Stimulated activated CD4-positive, alpha-beta T cell treated with anti-CD3 and anti-CD28 coated beads, Interleukin-1b, Interleukin-23, amount 100 ng/mL, for 48 hours (primary cell): Measurements from ENCODE around the gene QKI.
"Not testable (repeated sequence)": the region's sequence is repeated elsewhere in the genome, so short reads cannot be mapped to it uniquely, and the experiment has no call there.

Experiments used
- DNase-seq: peaks from one replicate; pipeline ENCODE4 v3.0.0-alpha.2; 2020

The QKI gene

DNA sequence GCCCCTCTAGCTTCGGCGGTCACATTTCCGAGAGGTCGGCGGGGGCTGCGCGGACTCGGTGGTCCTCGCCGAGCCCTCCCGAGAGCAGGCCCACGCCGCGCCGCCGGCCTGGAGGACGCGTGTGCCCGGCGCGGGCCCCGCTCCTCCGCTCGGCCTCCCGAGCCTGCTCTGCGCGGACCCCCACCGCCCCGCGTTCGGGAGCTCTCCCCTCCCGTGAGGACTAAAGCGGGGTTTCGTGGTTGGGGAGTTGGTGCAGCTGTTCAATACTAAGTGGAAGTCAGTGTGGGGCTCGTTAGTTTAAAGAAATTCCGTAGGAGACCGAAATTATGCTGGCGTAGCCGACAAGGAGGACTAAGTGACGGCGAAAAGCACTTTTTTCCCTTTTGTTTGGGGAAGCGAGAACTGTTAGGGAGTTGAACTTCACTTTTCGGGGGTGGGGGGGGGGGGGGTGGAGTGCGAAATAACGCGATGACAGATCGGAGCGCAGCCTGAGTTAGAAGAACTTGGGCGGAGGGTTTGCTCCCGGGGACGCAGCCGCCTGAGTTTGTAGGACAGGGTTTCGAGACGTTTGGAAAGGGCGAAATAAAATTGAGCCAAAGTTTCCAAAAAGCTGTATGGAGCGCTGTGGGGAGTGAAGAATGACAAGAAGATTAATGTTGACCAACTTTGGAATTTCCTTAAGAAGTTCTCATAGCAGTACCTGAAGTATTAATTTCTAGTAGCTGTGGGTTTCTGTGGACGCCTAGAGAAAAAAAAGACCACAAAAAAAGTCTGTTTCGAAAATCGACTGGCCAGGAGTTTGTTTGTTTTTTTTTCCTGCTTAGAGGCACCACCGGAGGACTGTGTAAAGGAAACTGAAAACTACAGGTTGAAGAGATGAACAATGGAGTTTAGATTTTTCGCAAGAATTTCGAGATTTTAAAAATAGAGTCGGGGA is 1.4 kb downstream of the QKI start:
- DNase-seq, result peak; percentile 22

- no peak for DNase-seq
Observed at GRCh38 chr6:163416557-163417253, 2.2 kb downstream of the QKI start.

DNA sequence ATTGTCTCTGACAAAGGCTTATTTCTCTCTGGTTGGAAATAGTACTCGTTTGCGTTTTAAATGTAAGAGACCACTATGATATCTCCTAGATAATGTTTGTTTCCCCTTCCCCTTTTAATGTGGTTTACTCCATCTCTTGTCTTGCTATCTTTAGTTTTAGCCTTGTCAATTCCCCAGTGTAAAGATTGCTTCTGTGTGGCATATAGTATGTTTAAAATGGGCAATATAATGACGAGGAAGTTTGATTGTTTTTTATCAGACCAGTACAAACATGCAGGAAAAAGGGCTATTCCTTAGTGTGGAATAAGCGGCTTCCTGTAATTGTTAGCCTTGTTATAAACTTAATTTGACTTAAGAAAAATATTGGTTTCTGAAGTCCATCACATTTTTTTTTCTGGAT is 3.1 kb downstream of the QKI start:
- DNase-seq, result no peak

DNA sequence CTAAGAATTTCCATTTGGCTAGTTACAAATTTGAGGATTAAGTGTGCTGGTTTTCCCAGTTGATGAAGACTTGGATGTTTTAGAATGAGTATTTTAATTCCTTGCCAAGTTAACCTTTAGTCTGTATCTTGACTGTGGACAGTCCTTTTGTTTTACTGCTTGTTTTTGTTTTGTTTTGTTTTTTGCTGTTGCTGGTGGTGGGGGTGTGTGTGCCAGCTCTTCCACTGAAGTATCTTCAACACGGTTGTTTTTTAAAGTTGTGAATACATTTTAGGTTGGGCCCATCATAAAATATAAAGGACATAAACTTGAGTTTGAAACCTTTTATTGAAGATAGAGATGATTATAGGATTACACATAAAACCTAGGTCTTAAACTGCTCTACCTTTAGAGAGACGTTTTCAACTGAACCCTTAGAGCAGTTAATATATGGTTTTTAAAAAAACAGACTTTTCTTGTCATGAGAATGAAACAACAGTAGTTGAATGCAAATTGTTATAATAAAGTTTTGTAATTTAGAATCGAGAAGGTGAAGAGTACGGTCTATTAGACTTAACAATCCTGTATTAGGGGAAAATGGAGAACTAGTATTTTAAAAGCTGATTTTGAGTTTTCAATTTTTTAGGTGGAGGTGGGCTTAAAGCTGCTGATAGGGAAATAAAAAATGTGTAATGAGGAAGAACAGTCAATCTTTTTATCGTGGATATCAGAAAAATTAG is 4.0 kb downstream of the QKI start:
- no peak for DNase-seq

GRCh38 chr6:163419413-163420288 is 5.1 kb downstream of the QKI start:
- DNase-seq, result no peak

DNA sequence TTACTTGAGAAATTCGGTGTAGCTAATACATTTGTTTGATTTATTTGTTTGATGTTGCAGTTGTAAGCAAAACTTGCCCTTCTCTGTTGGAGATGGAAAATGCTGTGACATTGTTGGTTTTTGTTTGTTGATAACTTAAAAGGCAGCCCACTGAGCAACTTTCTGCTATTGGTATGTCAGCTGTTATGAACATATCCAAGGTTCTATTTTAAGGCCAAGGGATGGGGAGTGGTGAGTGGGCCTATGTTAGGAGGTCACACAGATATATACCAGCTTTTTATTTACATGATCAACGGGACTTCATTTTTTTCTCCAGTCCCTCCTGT is 5.7 kb downstream of the QKI start:
- DNase-seq, result no peak

DNA sequence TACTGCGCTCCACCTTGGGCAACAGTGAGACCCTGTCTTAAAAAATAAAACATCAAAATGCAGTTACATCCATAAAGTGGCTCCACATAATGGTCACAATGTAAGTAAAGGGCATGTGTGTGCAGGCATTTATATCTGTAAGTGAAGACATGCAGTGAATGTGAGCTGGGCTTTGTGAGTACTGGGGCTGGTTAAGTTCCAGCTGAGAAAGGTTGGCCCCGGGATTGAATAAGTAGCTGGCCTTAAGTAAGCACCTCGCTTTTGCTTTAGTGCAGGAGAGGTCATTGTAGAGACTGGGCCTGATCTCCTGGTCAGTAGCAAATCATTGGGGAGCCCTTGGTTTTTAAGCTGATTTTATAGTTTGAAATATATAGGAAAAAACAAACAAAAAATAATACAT is 8.0 kb downstream of the QKI start:
- no peak for DNase-seq

GRCh38 chr6:163423696-163424095 is 9.2 kb downstream of the QKI start:
- no peak for DNase-seq

DNA sequence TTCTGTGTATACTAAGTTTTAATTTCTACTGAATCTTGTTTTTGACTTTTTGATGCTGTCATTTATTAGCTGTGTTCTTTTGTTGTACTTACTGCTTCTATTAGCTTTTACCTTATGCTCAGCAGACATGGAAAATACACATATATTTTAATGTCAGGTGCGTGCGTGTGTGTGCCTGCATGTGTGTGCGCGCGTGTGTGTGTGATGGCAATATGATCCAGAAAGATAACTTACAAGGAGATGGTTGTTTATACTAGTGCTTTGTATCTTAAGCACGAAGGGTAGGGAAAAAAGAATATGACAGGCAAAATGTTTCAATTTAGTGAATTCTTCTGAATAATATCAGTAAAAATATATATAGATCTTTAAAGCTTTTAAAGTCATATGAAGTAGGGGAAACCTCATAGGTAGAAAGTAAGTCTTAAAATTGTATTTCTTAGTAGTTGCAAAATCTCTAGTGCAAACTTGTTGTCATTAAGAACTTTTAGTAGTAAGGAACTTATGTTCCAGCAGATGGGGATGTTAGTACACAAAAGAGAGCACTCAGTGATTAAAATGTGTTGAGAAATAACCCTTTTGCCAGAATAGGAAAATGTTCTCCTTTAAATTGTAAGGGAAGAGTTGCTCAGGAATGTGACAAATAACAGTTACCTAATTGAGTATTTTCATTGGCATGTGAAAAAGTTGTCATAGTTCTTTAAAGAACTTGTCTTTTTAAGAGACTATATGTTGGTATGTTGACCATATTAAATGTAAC is 13.2 kb downstream of the QKI start:
- no peak for DNase-seq

GRCh38 chr6:163428373-163428772 is 13.9 kb downstream of the QKI start:
- DNase-seq, result no peak

GRCh38 chr6:163429858-163430448 is 15.4 kb downstream of the QKI start:
- DNase-seq, result no peak

- DNase-seq, result no peak
Observed at GRCh38 chr6:163432300-163432699, 17.8 kb downstream of the QKI start.

DNA sequence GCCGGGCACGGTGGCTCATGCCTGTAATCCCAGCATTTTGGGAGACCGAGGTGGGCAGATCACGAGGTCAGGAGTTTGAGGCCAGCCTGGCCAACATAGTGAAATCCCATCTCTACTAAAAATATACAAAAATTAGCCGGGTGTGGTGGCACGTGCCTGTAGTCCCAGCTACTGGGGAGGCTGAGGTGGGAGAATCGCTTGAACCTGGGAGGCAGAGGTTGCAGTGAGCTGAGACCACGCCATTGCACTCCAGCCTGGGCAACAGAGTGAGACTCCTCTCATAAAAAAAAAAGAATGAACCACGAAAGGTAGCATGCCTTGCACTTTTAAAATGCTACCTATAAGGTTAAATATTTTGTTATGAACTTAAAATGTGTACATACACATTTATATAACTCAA is 19.0 kb downstream of the QKI start:
- not testable (repeated sequence) for DNase-seq

DNA sequence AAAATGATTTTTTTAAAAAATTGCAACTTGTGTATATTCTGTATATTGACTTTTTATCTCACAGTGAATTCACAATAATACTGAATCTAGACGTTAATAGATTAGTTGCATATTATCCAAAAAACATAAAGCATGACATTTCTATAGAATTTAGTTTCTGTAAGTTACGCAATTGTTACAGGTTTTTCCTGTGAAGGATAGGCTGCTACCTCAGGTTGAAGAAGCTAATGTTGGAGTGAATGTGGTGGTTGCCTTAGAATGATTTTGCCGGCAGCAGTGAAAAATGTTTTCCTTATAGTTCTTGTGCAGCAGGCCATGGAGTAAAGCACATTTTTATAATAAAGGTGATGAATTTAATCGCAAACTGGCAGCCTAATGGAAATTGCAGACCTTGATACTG is 20.5 kb downstream of the QKI start:
- DNase-seq, result no peak

DNA sequence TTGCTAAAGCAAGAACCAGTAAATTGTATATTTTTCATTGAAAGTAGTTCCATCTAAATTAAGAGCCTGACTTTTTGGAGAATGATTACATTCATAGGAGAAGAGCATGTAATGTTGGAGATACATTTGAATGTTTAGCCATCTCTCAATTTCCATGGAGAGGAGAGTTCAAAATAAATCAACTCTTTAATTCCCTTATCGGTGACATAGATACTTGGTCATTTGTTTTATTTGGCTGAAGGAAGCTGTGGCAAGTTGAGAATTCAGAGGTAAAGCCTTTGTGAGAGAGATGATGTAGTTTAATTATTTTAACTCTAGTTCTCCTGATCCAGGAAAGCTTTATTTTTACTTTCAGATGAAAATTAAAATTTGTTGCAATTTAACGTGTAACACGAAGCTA is 22.3 kb downstream of the QKI start:
- no peak for DNase-seq

GRCh38 chr6:163437466-163437865 is 22.9 kb downstream of the QKI start:
- no peak for DNase-seq

DNA sequence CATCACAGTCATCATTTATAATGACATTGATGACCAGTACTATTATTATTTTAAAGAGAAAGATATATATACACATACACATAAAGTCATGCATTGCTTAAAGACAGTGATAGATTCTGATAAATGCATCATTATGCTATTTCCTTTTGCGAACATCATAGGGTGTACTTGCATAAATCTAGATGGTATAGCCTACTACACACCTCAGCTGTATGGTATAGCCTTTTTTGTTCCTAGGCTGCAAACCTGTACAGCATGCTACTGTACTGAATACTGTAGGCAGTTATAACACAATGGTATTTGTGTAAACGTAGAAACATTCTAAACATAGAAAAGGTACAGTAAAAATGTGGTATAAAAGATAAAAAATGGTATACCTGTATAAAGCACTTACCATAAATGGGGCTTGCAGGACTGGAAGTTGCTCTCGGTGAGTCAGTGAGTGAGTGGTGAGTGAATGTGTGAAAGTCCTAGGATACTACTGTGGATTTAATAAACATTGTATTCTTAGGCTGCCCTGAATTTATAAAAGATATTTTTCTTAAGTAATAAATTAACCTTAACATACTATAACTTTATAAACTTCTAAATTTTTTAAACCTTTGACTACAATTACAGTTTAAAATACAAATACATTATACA is 23.9 kb downstream of the QKI start:
- no peak for DNase-seq

DNA sequence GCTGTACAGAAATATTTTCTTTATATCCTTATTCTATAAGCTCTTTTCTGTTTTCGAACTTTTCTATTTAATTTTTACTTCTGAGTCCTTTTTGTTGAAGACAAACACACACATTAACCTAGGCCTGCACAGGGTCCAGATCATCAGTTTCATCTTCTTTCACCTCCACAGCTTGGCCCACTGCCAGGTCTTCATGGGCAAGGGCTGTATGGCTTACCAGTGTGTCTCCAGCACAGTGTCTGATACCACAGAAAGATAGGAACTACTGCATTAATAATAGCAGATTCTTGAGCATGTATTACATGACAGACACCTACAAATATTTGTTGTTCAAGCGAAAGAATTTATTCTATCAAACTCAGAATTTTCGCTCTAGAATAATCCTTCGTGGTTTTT is 24.4 kb downstream of the QKI start:
- no peak for DNase-seq

DNA sequence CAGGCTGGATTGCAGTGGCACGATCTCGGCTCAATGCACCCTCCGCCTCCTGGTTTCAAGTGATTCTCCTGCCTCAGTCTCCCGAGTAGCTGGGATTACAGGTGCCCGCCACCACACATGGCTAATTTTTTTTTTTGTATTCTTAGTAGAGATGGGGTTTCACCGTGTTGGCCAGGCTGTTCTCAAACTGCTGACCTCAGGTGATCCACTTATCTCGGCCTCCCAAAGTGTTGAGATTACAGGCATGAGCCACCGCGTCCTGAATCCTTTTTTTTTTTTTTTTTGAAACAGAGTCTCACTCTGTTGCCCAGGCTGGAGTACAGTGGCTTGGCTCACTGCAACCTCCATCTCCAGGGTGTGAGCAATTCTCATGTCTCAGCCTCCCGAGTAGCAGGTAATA is 24.9 kb downstream of the QKI start:
- DNase-seq, result not testable (repeated sequence)

- no peak for DNase-seq
Observed at GRCh38 chr6:163439997-163440396, 25.5 kb downstream of the QKI start.

DNA sequence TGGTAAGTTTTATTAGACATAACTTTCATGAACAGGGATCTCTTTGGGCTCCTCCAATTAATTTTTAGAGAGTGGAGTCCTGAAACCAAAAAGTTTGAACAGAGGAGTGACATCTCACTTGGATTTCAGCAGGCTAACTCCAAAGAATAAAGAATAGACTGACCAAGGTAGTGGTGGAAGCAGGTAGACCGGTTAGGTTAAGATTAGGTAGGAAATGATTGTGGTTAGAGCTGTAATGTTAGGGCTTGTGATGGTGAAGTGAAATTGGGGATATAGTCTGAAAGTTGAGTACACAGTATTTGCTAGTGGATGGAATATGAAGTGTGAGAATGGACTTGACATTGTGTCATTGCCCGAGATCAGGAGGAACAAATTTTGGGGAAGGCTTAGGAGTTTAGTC is 27.8 kb downstream of the QKI start:
- DNase-seq, result no peak
